Heart right ventricle (tissue), 16 donors: ENCODE measurements around the gene POLR2C. TPM values are rescaled to one million over a fixed set of nuclear protein-coding genes. Genes with fewer than 3 reads are reported as not detected.

ENCODE experiments used
- ATAC-seq, 8 donors: fragments of 200-7000 bp; cut with Tn5 transposase; one replicate each; pipeline ENCODE4 v1.9.1; 2020; ENCODE audit warnings: mild to moderate bottlenecking in 8 of 8, moderate library complexity in 8 of 8, moderate number of reproducible peaks in 1 of 8
- DNase-seq, 2 donors: peaks; one replicate each; pipeline ENCODE4 v3.0.0-alpha.2; 2020
- H3K27ac ChIP-seq, 10 donors: fragments of 200-600 bp; sonication (generic) in 2 of 10; one replicate each; pipeline versions ENCODE4 v1.5.0 to v1.8.0; 2020 to 2022; ENCODE audit warnings: mild to moderate bottlenecking in 3 of 10
- H3K27me3 ChIP-seq, 7 donors: fragments of 200-600 bp; one replicate each; pipeline ENCODE4 v1.8.0; 2021 to 2022; ENCODE audit warnings: mild to moderate bottlenecking in 2 of 7
- H3K36me3 ChIP-seq, 9 donors: fragments of 200-600 bp; sonication (generic) in 1 of 9; one replicate each; pipeline versions ENCODE4 v1.5.0 to v1.8.0; 2020 to 2022; ENCODE audit warnings: mild to moderate bottlenecking in 2 of 9
- H3K4me1 ChIP-seq, 9 donors: fragments of 200-600 bp; sonication (generic) in 1 of 9; one replicate each; pipeline versions ENCODE4 v1.5.0 to v1.8.0; 2020 to 2022; ENCODE audit warnings: mild to moderate bottlenecking in 4 of 9
- H3K4me3 ChIP-seq, 10 donors: fragments of 200-600 bp; sonication (generic) in 2 of 10; one replicate each; pipeline versions ENCODE4 v1.5.0 to v1.8.0; 2020 to 2022; ENCODE audit warnings: mild to moderate bottlenecking in 7 of 10, moderate library complexity in 2 of 10
- H3K9me3 ChIP-seq, 11 donors: fragments of 200-600 bp in 10 of 11; sonication (generic) in 2 of 11; one replicate each; pipeline versions ENCODE4 v1.5.0 to v1.8.0; 2013 to 2022; ENCODE audit warnings: mild to moderate bottlenecking in 2 of 11, control low read depth in 1 of 11, moderate library complexity in 1 of 11
- CTCF ChIP-seq, 9 donors: fragments of 200-600 bp; sonication (generic) in 2 of 9; IDR thresholded peaks; one replicate each; pipeline versions ENCODE4 v1.5.0 to v1.8.0; 2021 to 2022; ENCODE audit warnings: antibody characterized with exemption in 9 of 9, mild to moderate bottlenecking in 5 of 9, moderate library complexity in 1 of 9
- WGBS, 2 donors: extraction: QIAGEN DNeasy Blood & Tissue Kit; methylation state at CpG; one replicate each; pipeline ENCODE4 v1.1.7; 2013; ENCODE audit warnings: inconsistent platforms in 1 of 2; 5-methylcytosine and 5-hydroxymethylcytosine counted together
- intact Hi-C, 10 donors: fragments of 100-400 bp; cut with DNase I; formaldehyde crosslinking; loops; one replicate each; pipeline versions ENCODE4 v1.11.1 to v1.14.2; 2022
- polyA plus RNA-seq, 2 donors: library from polyadenylated mRNA; stranded (reverse); fragments of 200-250 nt; gene quantifications; one replicate each; pipeline ENCODE4 v1.2.3, GENCODE V29; 2013
- total RNA-seq, 10 donors: library from RNA; stranded (reverse); fragmentation: NEBNext Ultra II Directional in 3 of 10; extraction: Animal tissue kit (Norgen Biotek cat#: 25700) in 3 of 10; gene quantifications; one replicate each; pipeline versions ENCODE4 v1.2.1 to v1.2.4, GENCODE V29; 2021 to 2023
- donor health status: Arrhythmogenic right ventricular cardiomyopathy.
- donor health status: ischemic (EF 13 %, LVEDD 7.1; RV severe dilation, severe dysfunction).
- donor health status: healthy with polysubstance abuse.
- donor health status: DM: no; HTN: yes; CAD: no.
- donor health status: DM: no; HTN: no; CAD: no.
- donor health status: ischemic (EF 25% LVEDD 6.9; RV normal size, moderate dysfunction).
- donor health status: ischemic (EF 25% LVEDD 5.7; RV mildly dilated, moderate dysfunction).
- donor health status: healthy.
- donor health status: DM: yes; HTN: yes; CAD: no.
- donor health status: Ischemic cardiomyopathy.
- donor health status: ischemic (EF 35%, LVEDD 5.7; RV mildly dilated, moderate dysfunction).
- donor health status: nonischemic (EF 11% LVEDD 7.7; RV severe dilation, severe dysfunction).
- donor health status: DM: yes; HTN: yes; CAD: no.
- donor health status: PGD.
- donor health status: ischemic (EF 29% LVEDD 5.4; RV normal size, mild dysfunction).
- donor health status: nonischemic (EF 23%, LVEDD 6.1; RV moderate dilation, normal function).

POLR2C gene
- total and polyA plus RNA-seq, 12 donors: 17.9 to 56.7 (median 46.1) TPM

GRCh38 chr16:57426356-57426755 is 36.1 kb upstream of the POLR2C start:
- Histone ChIP-seq H3K36me3 (peaks cover 0 to 53% (median 38%) of the 10 kb centered on the region in 9 donors), H3K9me3 (no peaks in the 10 kb centered on the region), H3K27me3 (no peaks in the 10 kb centered on the region), H3K4me1 (peaks cover 0 to 28% (median 19%) of the 10 kb centered on the region in 9 donors), H3K27ac (no peak overlapping the region), H3K4me3 (no peak overlapping the region)
- ATAC-seq (peak in 1 of 8 donors; percentile 37), DNase-seq (no peak)
- TF ChIP-seq CTCF (IDR thresholded peaks at IDR 0.05): no peak
- WGBS, 2 donors: 91 to 93% methylated on average over 7 of the region's 7 CpGs
- intact Hi-C loops: loop anchor here in 1 of 10 donors (10.0 kb wide), 1 partner anchor 342 kb away; no protein-coding TSS in a partner anchor

- ATAC-seq (no peak), DNase-seq (no peak)
- intact Hi-C loops: loop anchor here in 1 of 10 donors (10.0 kb wide), 1 partner anchor 343 kb away; no protein-coding TSS in a partner anchor
- peaks cover 0 to 20% (median 13%) of the 10 kb centered on the region in 9 donors for H3K4me1 ChIP-seq
- no peak overlapping the region for H3K4me3 ChIP-seq
- no peaks in the 10 kb centered on the region for H3K9me3 ChIP-seq
- H3K27me3 ChIP-seq: no peaks in the 10 kb centered on the region
- peaks cover 2 to 62% (median 48%) of the 10 kb centered on the region in 9 donors for H3K36me3 ChIP-seq
- WGBS, 2 donors: 79 to 83% methylated on average over 8 of the region's 8 CpGs
- no peak for TF ChIP-seq CTCF (IDR thresholded peaks at IDR 0.05)
- no peak overlapping the region for H3K27ac ChIP-seq
These were observed 35.2 kb upstream of the POLR2C start for GRCh38 chr16:57427307-57427706.

DNA sequence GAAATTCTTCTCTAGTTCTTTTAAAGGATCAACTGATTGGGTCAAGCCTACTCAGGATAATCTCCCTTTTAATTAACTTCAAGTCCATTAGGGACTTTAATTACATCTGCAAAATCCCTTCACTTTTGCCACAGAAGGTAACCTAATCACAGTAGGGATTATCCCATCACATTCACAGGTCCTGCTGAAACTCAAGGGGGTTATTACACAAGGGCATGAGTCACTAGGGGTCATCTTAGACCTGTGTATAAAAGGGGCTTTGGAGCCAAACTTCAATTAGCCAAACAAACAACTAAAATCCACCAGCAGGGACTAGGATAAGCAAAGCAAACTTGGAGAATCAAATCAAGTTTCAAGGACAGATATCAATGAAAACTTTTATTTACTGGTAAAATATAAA is 34.7 kb upstream of the POLR2C start:
- no peak overlapping the region for H3K27ac ChIP-seq
- H3K9me3 ChIP-seq: no peaks in the 10 kb centered on the region
- no peak for TF ChIP-seq CTCF (IDR thresholded peaks at IDR 0.05)
- intact Hi-C loops: loop anchor here in 1 of 10 donors (10.0 kb wide), 1 partner anchor 343 kb away; no protein-coding TSS in a partner anchor
- no peaks in the 10 kb centered on the region for H3K27me3 ChIP-seq
- H3K4me3 ChIP-seq: no peak overlapping the region
- peaks cover 0 to 15% (median 11%) of the 10 kb centered on the region in 9 donors for H3K4me1 ChIP-seq
- ATAC-seq (no peak), DNase-seq (no peak)
- peaks cover 4 to 67% (median 53%) of the 10 kb centered on the region in 9 donors for H3K36me3 ChIP-seq

DNA sequence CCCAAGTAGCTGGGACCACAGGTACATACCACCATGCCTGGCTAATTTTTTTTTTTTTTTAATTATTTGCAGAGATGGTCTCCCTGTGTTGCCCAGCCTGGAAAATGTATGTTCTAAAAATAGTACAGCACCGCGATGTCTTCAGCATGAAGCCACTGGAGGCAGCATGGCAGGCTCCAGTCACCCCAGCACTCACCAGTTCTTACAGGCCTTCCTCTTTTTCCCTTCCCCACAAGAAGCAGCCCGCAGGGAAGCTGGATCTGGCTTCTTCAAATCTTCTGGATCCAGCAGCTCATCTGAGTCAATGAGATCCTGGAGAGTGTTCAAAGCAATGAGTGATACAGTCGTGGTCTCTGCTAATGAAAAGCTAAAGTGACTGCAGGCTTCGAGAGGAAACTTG is 31.5 kb upstream of the POLR2C start:
- Histone ChIP-seq H3K9me3 (no peaks in the 10 kb centered on the region), H3K4me1 (no peaks in the 10 kb centered on the region), H3K4me3 (no peak overlapping the region), H3K27ac (no peak overlapping the region), H3K27me3 (no peaks in the 10 kb centered on the region), H3K36me3 (peaks cover 5 to 99% (median 83%) of the 10 kb centered on the region in 9 donors)
- TF ChIP-seq CTCF (IDR thresholded peaks at IDR 0.05): no peak
- DNase-seq (no peak), ATAC-seq (no peak)
- intact Hi-C loops: no loop called here
- WGBS, 2 donors: 68 to 73% methylated on average over 5 of the region's 5 CpGs
